GM12874 (cell line): ENCODE results near the gene PLCB1.

Source experiments
- CTCF ChIP-seq: IDR thresholded peaks from 2 replicates; pipeline ENCODE4 v1.5.1; 2011; ENCODE audit warnings: low read depth, mild to moderate bottlenecking, control low read depth, low read length, moderate library complexity; ENCODE audit not compliant: insufficient read depth

PLCB1 gene

GRCh38 chr20:8251201-8251575 lies 119.1 kb downstream of the PLCB1 start:
- no peak for TF ChIP-seq CTCF

- TF ChIP-seq CTCF = no peak
These were observed 123.0 kb downstream of the PLCB1 start for GRCh38 chr20:8254911-8255582.

GRCh38 chr20:8255945-8256632 lies 124.0 kb downstream of the PLCB1 start:
- TF ChIP-seq CTCF = no peak

- TF ChIP-seq CTCF = no peak
These were observed 128.8 kb downstream of the PLCB1 start for GRCh38 chr20:8260837-8261251.

- TF ChIP-seq CTCF = no peak
These were observed 130.7 kb downstream of the PLCB1 start for GRCh38 chr20:8262721-8263120.

- TF ChIP-seq CTCF = no peak
These were observed 133.5 kb downstream of the PLCB1 start for GRCh38 chr20:8265588-8265987.

- no peak for TF ChIP-seq CTCF
These were observed 134.9 kb downstream of the PLCB1 start for GRCh38 chr20:8267009-8267408.
